ENCODE measurements around the gene CNTNAP1. TPM values are rescaled to one million over a fixed set of nuclear protein-coding genes. Genes with fewer than 3 reads are reported as not detected.
A peak's percentile ranks its signal among the peaks of the same experiment; 100 is the strongest.

CNTNAP1 gene
- total and polyA plus RNA-seq, 9 of the 15 experiments (the other 6 are each of a cell fraction or from before 2014, with no cell fraction given): 0.10 to 1.8 (median 0.62) TPM

DNA sequence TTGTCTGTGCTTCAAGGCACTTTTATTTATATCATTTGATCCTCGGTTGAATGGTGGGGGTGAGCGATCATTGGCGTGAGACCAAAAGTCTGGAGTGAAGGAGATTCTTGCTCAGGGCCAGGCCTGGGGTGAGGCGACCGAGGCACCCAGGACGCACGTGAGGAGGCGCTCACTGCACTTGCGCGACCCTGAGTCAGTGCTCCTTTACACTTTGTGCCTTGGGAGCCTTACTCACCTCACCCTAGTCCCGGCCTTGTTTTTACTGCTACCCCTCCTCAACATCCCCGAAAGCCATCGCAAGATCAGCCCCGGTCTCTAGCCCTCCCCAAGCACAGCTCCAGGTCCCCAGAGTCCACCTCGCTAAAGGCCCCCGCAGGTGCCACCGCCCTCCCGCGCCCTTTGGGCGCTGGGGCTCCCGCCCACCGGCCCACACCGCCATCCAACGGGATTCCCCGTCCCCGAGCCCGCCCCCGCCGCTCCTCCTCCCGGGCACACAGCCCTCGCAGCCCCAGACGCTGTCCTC, 62.0 kb downstream of the CNTNAP1 start (continued):
- TF ChIP-seq, protein P1, sequence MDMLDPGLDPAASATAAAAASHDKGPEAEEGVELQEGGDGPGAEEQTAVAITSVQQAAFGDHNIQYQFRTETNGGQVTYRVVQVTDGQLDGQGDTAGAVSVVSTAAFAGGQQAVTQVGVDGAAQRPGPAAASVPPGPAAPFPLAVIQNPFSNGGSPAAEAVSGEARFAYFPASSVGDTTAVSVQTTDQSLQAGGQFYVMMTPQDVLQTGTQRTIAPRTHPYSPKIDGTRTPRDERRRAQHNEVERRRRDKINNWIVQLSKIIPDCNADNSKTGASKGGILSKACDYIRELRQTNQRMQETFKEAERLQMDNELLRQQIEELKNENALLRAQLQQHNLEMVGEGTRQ (CRISPR knock-in tag; IDR thresholded peaks at IDR 0.05): no peak
- TF ChIP-seq MYBL2 (IDR thresholded peaks at IDR 0.05; ENCODE audit: low read depth) (no peak), MYBL2 (CRISPR knock-in tag; IDR thresholded peaks at IDR 0.05; ENCODE audit: borderline replicate concordance) (no peak), PHTF2 (CRISPR knock-in tag; IDR thresholded peaks at IDR 0.05) (no peak), EGR1 (conservative IDR thresholded peaks at IDR 0.05) (peak; percentile 63), U2AF2 (optimal IDR thresholded peaks at IDR 0.05; ENCODE audit: low read depth, low read length) (no peak), NCOA4 (IDR thresholded peaks at IDR 0.05; ENCODE audit: partially characterized antibody) (no peak), C11orf30 (IDR thresholded peaks at IDR 0.05; ENCODE audit: low read depth) (no peak), MEIS2 (IDR thresholded peaks at IDR 0.05; ENCODE audit: partially characterized antibody) (no peak), BDP1 (IDR thresholded peaks at IDR 0.05; ENCODE audit: insufficient read depth, insufficient read length) (no peak), POLR2A (conservative IDR thresholded peaks at IDR 0.05) (0 out of 2 replicates have a peak, but pooled peaks have one; percentile 29), ZNF232 (CRISPR knock-in tag; IDR thresholded peaks at IDR 0.05) (no peak), NFIC (IDR thresholded peaks at IDR 0.05) (peak; percentile 71), NFRKB (IDR thresholded peaks at IDR 0.05; ENCODE audit: low read depth) (0 out of 2 replicates have a peak, but pooled peaks have one; percentile 14), BACH1 (tag; IDR thresholded peaks at IDR 0.05) (no peak), FOXK1 (CRISPR knock-in tag; IDR thresholded peaks at IDR 0.05; ENCODE audit: borderline replicate concordance) (no peak), FUS (optimal IDR thresholded peaks at IDR 0.05; ENCODE audit: low read depth, low read length) (no peak), TRIM28 (IDR thresholded peaks at IDR 0.05) (no peak), HNRNPH1 (optimal IDR thresholded peaks at IDR 0.05; ENCODE audit: low read depth, low read length) (no peak), SRSF7 (optimal IDR thresholded peaks at IDR 0.05; ENCODE audit: low read depth, low read length) (no peak), RBM25 (IDR thresholded peaks at IDR 0.05; ENCODE audit: low read depth, low read length, severe bottlenecking) (no peak), CC2D1A (IDR thresholded peaks at IDR 0.05) (0 out of 2 replicates have a peak, but pooled peaks have one; percentile 24)
- TF ChIP-seq, protein P2, sequence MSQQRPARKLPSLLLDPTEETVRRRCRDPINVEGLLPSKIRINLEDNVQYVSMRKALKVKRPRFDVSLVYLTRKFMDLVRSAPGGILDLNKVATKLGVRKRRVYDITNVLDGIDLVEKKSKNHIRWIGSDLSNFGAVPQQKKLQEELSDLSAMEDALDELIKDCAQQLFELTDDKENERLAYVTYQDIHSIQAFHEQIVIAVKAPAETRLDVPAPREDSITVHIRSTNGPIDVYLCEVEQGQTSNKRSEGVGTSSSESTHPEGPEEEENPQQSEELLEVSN (IDR thresholded peaks at IDR 0.05; ENCODE audit: borderline replicate concordance in 1 of 2, extremely low read depth in 1 of 2, insufficient read depth in 1 of 2, insufficient read length in 1 of 2, low read depth in 1 of 2, low read length in 1 of 2, poor library complexity in 1 of 2, severe bottlenecking in 1 of 2): peak; percentile 68 to 78
- TF ChIP-seq, protein P3, sequence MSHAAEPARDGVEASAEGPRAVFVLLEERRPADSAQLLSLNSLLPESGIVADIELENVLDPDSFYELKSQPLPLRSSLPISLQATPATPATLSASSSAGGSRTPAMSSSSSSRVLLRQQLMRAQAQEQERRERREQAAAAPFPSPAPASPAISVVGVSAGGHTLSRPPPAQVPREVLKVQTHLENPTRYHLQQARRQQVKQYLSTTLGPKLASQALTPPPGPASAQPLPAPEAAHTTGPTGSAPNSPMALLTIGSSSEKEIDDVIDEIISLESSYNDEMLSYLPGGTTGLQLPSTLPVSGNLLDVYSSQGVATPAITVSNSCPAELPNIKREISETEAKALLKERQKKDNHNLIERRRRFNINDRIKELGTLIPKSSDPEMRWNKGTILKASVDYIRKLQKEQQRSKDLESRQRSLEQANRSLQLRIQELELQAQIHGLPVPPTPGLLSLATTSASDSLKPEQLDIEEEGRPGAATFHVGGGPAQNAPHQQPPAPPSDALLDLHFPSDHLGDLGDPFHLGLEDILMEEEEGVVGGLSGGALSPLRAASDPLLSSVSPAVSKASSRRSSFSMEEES (CRISPR knock-in tag; IDR thresholded peaks at IDR 0.05): no peak
- TF ChIP-seq, protein P4, sequence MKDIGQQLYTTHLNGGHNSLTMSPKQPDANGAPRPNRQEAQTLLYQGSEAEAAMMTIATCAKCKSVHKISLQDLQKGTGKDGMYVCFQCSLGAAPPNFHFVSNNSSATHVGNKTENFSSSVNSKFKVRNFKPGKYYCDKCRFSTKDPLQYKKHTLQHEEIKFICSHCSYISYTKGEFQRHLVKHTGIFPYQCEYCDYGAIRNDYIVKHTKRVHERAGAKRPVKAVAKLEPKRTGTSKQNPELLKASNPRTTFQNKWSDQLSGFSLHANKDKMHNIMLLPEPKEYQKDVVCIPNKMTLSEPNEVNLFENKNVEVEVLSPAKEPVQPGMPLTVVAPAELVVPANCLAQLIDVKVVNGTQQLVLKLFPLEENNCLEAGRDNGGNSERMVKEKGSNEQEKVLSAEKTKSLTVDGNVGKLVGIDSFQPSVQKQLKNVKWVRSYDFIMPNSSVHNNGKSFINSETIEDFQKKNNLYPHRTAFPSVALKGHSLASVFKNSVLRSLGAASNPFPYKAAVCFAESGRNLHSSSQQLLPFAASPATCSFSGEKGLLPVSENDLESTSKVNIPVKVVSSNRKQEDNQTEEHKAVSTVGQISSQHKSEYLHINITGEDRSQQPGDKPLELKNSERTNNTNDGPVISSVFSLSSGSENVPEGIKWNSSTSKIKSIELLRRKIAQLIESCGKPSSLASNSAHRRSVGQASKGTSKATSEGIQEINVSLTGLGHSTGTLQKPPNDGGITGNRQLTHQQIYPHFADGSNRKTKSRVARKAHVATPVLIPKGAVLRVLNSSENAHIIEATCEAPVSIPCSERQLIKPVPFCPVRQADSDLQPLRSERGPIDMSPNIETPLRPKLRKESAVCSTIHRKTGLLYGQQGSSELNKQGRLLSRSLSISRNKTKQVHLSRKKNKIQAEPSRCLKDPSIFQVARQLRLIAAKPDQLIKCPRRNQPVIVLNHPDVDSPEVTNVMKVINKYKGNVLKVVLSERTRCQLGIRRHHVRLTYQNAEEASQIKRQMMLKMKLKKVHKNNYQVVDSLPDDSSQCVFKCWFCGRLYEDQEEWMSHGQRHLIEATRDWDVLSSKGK (CRISPR knock-in tag; IDR thresholded peaks at IDR 0.05): no peak

Data from K562 (cell line).